ENCODE results near the gene ORAI3.

ORAI3 gene

DNA sequence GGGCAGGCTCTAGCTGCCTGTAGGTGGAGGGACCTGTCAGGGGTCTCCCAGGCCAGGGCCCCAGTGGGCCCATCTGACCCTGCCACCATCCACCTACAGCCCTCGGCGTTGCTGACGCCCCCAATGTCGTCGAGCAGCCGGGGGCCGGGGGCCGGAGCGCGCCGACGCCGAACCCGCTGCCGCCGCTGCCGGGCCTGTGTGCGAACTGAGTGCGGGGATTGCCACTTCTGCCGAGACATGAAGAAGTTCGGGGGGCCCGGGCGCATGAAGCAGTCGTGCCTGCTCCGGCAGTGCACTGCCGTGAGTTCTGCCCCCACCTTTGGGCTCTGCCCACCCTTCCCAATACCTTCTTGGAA lies 23.3 kb upstream of the ORAI3 start:
- TF ChIP-seq, protein P1, sequence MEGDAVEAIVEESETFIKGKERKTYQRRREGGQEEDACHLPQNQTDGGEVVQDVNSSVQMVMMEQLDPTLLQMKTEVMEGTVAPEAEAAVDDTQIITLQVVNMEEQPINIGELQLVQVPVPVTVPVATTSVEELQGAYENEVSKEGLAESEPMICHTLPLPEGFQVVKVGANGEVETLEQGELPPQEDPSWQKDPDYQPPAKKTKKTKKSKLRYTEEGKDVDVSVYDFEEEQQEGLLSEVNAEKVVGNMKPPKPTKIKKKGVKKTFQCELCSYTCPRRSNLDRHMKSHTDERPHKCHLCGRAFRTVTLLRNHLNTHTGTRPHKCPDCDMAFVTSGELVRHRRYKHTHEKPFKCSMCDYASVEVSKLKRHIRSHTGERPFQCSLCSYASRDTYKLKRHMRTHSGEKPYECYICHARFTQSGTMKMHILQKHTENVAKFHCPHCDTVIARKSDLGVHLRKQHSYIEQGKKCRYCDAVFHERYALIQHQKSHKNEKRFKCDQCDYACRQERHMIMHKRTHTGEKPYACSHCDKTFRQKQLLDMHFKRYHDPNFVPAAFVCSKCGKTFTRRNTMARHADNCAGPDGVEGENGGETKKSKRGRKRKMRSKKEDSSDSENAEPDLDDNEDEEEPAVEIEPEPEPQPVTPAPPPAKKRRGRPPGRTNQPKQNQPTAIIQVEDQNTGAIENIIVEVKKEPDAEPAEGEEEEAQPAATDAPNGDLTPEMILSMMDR (conservative IDR thresholded peaks at IDR 0.05; ENCODE audit: low read depth): no peak
- POLR2A ChIA-PET (ENCODE audit: low non-redundant PET): no interaction called here
- no peak for DNase-seq (ENCODE audit: low spot score)
- CTCF ChIA-PET: interaction anchor here (2.4 kb wide), 1 partner anchor 16 kb away, joined by 13 read pairs; no protein-coding TSS in a partner anchor
- H3K27ac ChIP-seq: peak overlapping the region; percentile 94

DNA sequence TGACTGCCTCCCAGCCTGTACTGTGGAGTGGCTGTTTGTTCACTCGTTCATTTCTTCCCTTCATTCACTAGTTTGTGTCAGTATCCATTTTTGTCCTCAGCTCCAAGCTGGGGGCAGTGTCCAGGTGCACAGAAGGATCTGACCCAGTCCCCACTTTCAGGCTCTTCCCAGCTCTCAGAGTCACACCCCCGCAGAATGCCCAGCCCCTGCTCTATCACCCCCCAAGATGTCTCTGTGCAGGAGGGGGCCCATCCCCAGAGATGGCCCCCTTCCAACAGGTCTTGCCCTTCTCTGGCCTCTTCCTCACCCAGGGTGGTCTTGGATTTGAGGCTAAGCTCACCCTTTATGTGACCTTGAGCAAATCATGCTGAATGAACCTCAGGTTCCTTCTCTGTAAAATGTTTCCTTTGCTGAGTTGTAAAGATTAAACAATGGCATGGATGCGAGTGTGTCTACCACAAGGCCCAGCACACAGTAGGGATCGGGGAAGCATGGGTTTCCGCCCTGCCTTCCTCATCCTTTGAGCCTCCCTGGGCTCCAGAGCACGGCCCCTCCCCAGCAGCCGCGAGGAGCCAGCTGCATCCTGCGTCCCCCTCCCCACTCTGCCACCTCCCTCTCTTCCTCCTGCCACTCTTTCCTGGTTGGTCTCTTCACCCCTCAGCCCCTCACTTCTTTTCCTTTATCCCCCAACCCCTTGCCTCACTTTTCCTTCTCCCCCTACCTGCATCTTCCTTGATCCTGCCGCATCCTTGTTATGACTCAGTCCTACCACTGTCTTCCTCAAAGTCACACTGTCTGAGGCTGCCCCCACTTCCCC lies 22.7 kb upstream of the ORAI3 start:
- peak overlapping the region; percentile 94 for H3K27ac ChIP-seq
- TF ChIP-seq, protein P1 (conservative IDR thresholded peaks at IDR 0.05; ENCODE audit: low read depth): no peak
- DNase-seq (ENCODE audit: low spot score): no peak
- POLR2A ChIA-PET (ENCODE audit: low non-redundant PET): no interaction called here
- CTCF ChIA-PET: interaction anchor here (2.1 kb wide), 1 partner anchor 16 kb away, joined by 10 read pairs; no protein-coding TSS in a partner anchor

DNA sequence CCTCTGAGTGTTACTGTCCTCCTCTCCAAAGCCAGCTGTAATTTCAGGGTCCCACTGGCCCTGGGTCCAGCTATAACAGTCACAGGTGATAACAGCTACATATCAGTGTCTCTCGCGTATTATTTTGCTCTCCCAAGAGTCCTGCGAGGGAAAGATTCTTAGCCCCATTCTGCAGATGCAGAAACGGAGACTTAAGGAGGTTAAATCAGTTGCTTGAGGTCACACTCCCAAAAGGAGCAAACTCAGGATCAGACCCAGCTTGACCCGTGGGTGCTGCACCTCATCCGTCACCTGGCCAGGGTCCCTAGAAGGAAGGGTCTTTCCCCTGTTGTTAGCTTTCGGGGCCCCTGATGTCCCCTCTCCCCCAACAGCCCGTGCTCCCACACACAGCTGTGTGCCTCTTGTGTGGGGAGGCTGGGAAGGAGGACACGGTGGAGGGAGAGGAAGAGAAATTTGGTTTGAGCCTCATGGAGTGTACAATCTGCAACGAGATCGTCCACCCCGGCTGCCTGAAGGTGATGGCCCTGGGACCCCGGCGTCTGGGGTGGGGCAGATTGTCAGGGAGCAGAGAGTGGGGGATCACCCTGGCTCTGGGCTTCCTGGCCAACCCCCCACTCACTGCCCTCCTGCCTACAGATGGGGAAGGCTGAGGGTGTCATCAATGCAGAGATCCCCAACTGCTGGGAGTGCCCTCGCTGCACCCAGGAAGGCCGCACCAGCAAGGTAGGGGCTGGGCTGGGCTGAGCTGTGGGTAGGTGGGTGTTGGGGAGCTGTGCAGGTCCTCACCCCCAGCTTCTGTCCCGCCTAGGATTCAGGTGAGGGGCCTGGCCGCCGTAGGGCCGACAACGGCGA lies 21.7 kb upstream of the ORAI3 start:
- POLR2A ChIA-PET (ENCODE audit: low non-redundant PET): no interaction called here
- no peak for DNase-seq (ENCODE audit: low spot score)
- TF ChIP-seq, protein P1 (conservative IDR thresholded peaks at IDR 0.05; ENCODE audit: low read depth): no peak
- CTCF ChIA-PET: interaction anchor here (0.8 to 2.1 kb wide), 2 partner anchors 13 to 15 kb away, joined by 3 to 10 read pairs; no protein-coding TSS in a partner anchor
- peak overlapping the region; percentile 94 for H3K27ac ChIP-seq

DNA sequence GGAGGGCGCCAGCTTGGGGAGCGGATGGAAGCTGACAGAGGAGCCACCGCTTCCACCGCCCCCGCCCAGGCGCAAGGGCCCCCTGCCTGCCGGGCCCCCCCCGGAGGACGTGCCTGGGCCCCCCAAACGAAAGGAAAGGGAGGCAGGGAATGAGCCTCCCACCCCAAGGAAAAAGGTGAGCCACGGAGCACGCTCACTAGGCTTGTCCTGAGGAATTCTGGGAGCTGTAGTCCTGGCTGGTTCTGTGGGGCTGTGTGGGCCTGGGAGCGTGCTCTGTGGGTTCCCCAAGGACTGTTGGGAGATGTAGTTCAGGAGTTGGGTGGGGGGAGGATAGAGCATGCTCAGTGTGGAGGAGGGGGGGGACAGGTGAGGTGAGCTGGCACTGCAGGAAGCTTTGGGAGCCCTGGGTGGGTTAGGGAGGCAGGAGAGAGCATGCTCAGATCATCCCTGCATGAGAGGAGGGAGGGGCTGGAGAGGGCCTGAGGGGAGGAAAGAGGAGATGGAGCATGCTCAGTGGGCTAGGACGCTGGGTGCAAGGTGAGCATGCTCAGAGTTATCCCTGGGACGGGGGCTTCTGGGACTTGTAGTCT lies 21.0 kb upstream of the ORAI3 start:
- ChIA-PET CTCF (interaction anchor here (0.8 to 2.1 kb wide), 2 partner anchors 12 to 14 kb away, joined by 3 to 10 read pairs; no protein-coding TSS in a partner anchor), POLR2A (ENCODE audit: low non-redundant PET) (no interaction called here)
- H3K27ac ChIP-seq: peak overlapping the region; percentile 94
- TF ChIP-seq, protein P1 (conservative IDR thresholded peaks at IDR 0.05; ENCODE audit: low read depth): no peak
- no peak for DNase-seq (ENCODE audit: low spot score)

DNA sequence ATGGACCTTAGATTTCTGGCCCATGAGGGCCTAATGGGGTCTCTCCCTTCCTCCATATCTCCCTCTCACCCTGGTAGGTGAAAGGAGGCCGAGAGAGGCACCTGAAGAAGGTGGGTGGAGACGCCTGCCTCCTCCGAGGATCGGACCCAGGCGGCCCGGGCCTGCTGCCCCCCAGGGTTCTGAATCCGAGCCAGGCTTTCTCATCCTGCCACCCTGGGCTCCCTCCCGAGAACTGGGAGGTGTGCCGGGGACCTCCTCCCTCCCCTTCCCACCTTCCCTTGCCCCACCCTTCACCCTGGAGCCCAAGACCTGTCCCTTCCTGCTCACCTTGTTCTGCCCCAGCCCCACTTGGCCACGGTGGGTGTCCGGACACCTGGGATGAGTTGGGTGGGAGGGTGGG lies 20.5 kb upstream of the ORAI3 start:
- ChIA-PET CTCF (no interaction called here), POLR2A (ENCODE audit: low non-redundant PET) (no interaction called here)
- DNase-seq (ENCODE audit: low spot score): no peak
- peak overlapping the region; percentile 94 for H3K27ac ChIP-seq
- TF ChIP-seq, protein P1 (conservative IDR thresholded peaks at IDR 0.05; ENCODE audit: low read depth): no peak

DNA sequence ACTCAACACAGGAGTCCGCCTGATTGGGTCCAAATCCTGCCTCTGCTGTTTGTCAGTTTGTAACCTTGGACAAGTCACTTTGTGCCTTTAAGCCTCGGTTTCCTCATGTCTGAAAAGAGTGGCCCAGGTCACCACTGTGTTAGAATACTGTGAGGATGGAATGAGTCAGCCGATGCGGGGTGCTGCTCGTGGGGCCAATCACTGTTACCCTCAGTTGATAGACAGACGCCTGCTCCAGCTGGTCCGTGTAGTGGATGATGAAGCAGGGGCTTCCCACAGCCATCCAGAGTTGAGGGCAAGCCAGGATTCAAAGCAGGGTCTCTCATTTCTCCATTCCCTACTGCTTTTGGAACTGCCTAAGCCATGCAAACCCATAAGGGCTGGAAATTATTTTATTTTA lies 19.7 kb upstream of the ORAI3 start:
- ChIA-PET POLR2A (ENCODE audit: low non-redundant PET) (no interaction called here), CTCF (no interaction called here)
- no peak for DNase-seq (ENCODE audit: low spot score)
- TF ChIP-seq, protein P1 (conservative IDR thresholded peaks at IDR 0.05; ENCODE audit: low read depth): no peak
- peak overlapping the region; percentile 29 for H3K27ac ChIP-seq

All from RWPE1 (cell line).